ENCODE results near the gene CARD16. TPM values are rescaled to one million over a fixed set of nuclear protein-coding genes. Genes with fewer than 3 reads are reported as not detected.

The CARD16 gene
- 0.17 to 0.20 TPM in 2 of 5 replicates, not detected in the others for total RNA-seq (2022; extraction: Qiagen RNA extraction)

GRCh38 chr11:105044557-105045524 is at the start of gene CARD16:
TSS of gene CARD16 (minus strand) at chr11:105045335. CDS start at chr11:105045297, 38 bp downstream.

GRCh38 chr11:105034813-105035620 is 10.1 kb downstream of the CARD16 start, which contains the start of gene CASP1:
TSS of gene CASP1 (minus strand) at chr11:105035144. CDS start at chr11:105035113, 31 bp downstream.

DNA sequence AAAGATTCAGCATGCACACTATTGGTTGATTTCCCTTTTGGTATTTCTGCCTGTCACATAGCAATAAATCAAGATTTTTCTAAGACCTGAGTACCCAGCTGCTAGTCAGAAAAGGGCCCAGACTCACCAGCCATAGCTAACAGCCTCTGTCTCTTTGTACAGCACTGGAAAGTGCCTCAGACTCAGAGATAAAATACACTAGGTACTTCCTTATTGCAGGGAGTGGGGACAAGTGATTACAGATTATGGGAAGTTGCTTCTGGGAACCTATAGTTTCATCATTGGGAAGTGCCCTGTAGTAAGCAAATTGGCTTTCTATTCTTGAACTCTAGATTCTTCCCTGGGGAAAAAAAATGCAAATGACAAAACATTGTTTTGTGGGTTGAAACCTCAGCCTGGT is 22.1 kb downstream of the CARD16 start, which contains the start of gene CASP5:
Gene CASP5, minus strand, starts transcription at position 166 of the 400 bp plus-strand sequence. Its CDS starts 32 bp downstream, at position 134.

Other genes with a start within 250 kb of the CARD16 start
- not detected in 5 replicates for gene CASP12, start 146.9 kb downstream of the CARD16 start, total RNA-seq (2022; extraction: Qiagen RNA extraction)
- 4.2 to 5.5 TPM (median 4.3 TPM) in 5 replicates for gene CASP4, start 76.8 kb downstream of the CARD16 start, total RNA-seq (2022; extraction: Qiagen RNA extraction)
- not detected in 5 replicates for gene CASP5, start 22.2 kb downstream of the CARD16 start, total RNA-seq (2022; extraction: Qiagen RNA extraction)
- gene CASP1, start 10.2 kb downstream of the CARD16 start, total RNA-seq (2022; extraction: Qiagen RNA extraction) = 0.15 to 0.17 TPM (median 0.17 TPM) in 3 of 5 replicates, not detected in the others
- gene CARD18, start 94.4 kb upstream of the CARD16 start, total RNA-seq (2022; extraction: Qiagen RNA extraction) = not detected in 5 replicates

Data from A549 treated with AZD2906 at 1 μM for 4 hours (cell line).